B cell (primary cell): ENCODE results near the gene MUC3A. TPM values are rescaled to one million over a fixed set of nuclear protein-coding genes. Genes with fewer than 3 reads are reported as not detected.

ENCODE experiments used
- ATAC-seq: fragments of 200-7000 bp; cut with Tn5 transposase; one replicate; pipeline ENCODE4 v1.10.0; 2021; ENCODE audit warnings: low read depth, mild to moderate bottlenecking, moderate number of reproducible peaks, moderate library complexity
- CTCF ChIA-PET: fragments of 350-600 bp; sonication (Branson Sonifier 250); formaldehyde crosslinking; loops from one replicate; lab custom pipeline; 2021; ENCODE audit warnings: antibody characterized with exemption, inconsistent platforms; lab: Charles Lee
- POLR2A ChIA-PET: fragments of 350-600 bp; sonication (Branson Sonifier 250); formaldehyde crosslinking; loops from one replicate; lab custom pipeline; 2021; ENCODE audit warnings: antibody characterized with exemption; lab: Charles Lee
- DNase-seq: peaks from one replicate; pipeline ENCODE4 v3.0.0; 2013
- H2AFZ ChIP-seq: 2 replicates; pipeline ENCODE4 v1.6.1; 2012; ENCODE audit warnings: mild to moderate bottlenecking, low read depth, low read length; ENCODE audit not compliant: insufficient read depth, poor library complexity, severe bottlenecking
- H3K27ac ChIP-seq, 2 donors: 1 replicate in 1 of 2; 2 replicates in 1 of 2; pipeline ENCODE4 v1.5.1; 2012 to 2013; ENCODE audit warnings: low read length in 2 of 2, mild to moderate bottlenecking in 2 of 2, moderate library complexity in 1 of 2
- H3K27me3 ChIP-seq, 4 experiments: fragments of 200-600 bp in 1 of 4; sonication (generic) in 1 of 4; replicated peaks in 1 of 4; 1 replicate in 2 of 4; 2 replicates in 2 of 4; pipeline versions ENCODE4 v1.6.1 to v1.7.0; 2013 to 2016; ENCODE audit warnings: low read length in 3 of 4, mild to moderate bottlenecking in 2 of 4, mixed read lengths in 1 of 4, moderate library complexity in 1 of 4; ENCODE audit not compliant: insufficient read depth in 4 of 4, control insufficient read depth in 3 of 4; ENCODE audit errors: control extremely low read depth in 1 of 4
- H3K36me3 ChIP-seq, 2 experiments: replicated peaks in 1 of 2; 1 replicate in 1 of 2; 2 replicates in 1 of 2; pipeline versions ENCODE4 v1.6.1 to v1.7.1; 2013; ENCODE audit warnings: low read length in 1 of 2; ENCODE audit not compliant: insufficient read depth in 2 of 2, control insufficient read depth in 1 of 2; ENCODE audit errors: control extremely low read depth in 1 of 2, extremely low read depth in 1 of 2
- H3K4me1 ChIP-seq, 2 donors: fragments of 200-600 bp in 1 of 2; sonication (generic) in 1 of 2; 1 replicate in 1 of 2; 2 replicates in 1 of 2; pipeline versions ENCODE4 v1.5.1 to v1.6.1; 2013 to 2017; ENCODE audit warnings: low read length in 2 of 2; ENCODE audit not compliant: control insufficient read depth in 2 of 2, insufficient read depth in 2 of 2
- H3K4me2 ChIP-seq: replicated peaks from 2 replicates; pipeline ENCODE3; 2012; ENCODE audit warnings: mild to moderate bottlenecking, low read depth, low read length; ENCODE audit not compliant: poor library complexity, severe bottlenecking
- H3K4me3 ChIP-seq, 5 experiments: fragments of 200-600 bp in 1 of 5; sonication (generic) in 1 of 5; 1 replicate in 3 of 5; 2 replicates in 2 of 5; pipeline versions ENCODE4 v1.5.1 to v1.7.0; 2011 to 2016; ENCODE audit warnings: low read length in 4 of 5, mild to moderate bottlenecking in 4 of 5, low read depth in 2 of 5, control low read depth in 1 of 5, moderate library complexity in 1 of 5; ENCODE audit not compliant: insufficient read depth in 1 of 5; ENCODE audit errors: control extremely low read depth in 1 of 5, extremely low read depth in 1 of 5
- H3K79me2 ChIP-seq: fragments of 200-600 bp; sonication (generic); one replicate; pipeline ENCODE4 v1.6.0; 2016; ENCODE audit warnings: low read length; ENCODE audit not compliant: control insufficient read depth, insufficient read depth
- H3K9ac ChIP-seq: fragments of 200-600 bp; sonication (generic); 2 replicates; pipeline ENCODE4 v1.6.1; 2017; ENCODE audit warnings: mild to moderate bottlenecking, low read length, moderate library complexity
- H3K9me3 ChIP-seq, 3 donors: one replicate each; pipeline versions ENCODE4 v1.6.1 to v1.7.1; 2013; ENCODE audit warnings: low read length in 2 of 3; ENCODE audit not compliant: control insufficient read depth in 2 of 3, insufficient read depth in 1 of 3; ENCODE audit errors: control extremely low read depth in 1 of 3
- H4K20me1 ChIP-seq: 2 replicates; pipeline ENCODE4 v1.6.0; 2012; ENCODE audit warnings: mild to moderate bottlenecking, low read length; ENCODE audit not compliant: insufficient read depth, control insufficient read depth, poor library complexity, severe bottlenecking
- H3K27ac Mint-ChIP-seq: one replicate; pipeline ENCODE4 v1.8.0; 2021; ENCODE audit warnings: mixed read lengths
- H3K27me3 Mint-ChIP-seq: one replicate; pipeline ENCODE4 v1.8.0; 2021; ENCODE audit warnings: mixed read lengths
- H3K4me1 Mint-ChIP-seq: one replicate; pipeline ENCODE4 v1.8.0; 2021; ENCODE audit warnings: mixed read lengths
- H3K4me3 Mint-ChIP-seq: one replicate; pipeline ENCODE4 v1.8.0; 2021; ENCODE audit warnings: mixed read lengths
- H3K9me3 Mint-ChIP-seq: one replicate; pipeline ENCODE4 v1.8.0; 2022; ENCODE audit warnings: mixed read lengths; ENCODE audit not compliant: insufficient read depth
- EZH2 ChIP-seq: IDR thresholded peaks from 2 replicates; pipeline ENCODE4 v1.6.1; 2012; ENCODE audit warnings: borderline replicate concordance, low read depth, mild to moderate bottlenecking, moderate library complexity, low read length; ENCODE audit not compliant: insufficient read depth, poor library complexity, severe bottlenecking
- WGBS: methylation state at CpG from one replicate; pipeline ENCODE4 v1.1.5; 2013; ENCODE audit warnings: missing lambda C conversion rate; ENCODE audit not compliant: insufficient coverage; 5-methylcytosine and 5-hydroxymethylcytosine counted together
- intact Hi-C: fragments of 100-400 bp; cut with micrococcal nuclease; formaldehyde crosslinking; loops from one replicate; pipeline ENCODE4 v1.10.0; 2022
- polyA plus RNA-seq: library from polyadenylated mRNA; depleted of rRNA; stranded (reverse); fragments of >200 nt; gene quantifications from 2 replicates; pipeline ENCODE4 v1.2.3, GENCODE V29; 2012
- total RNA-seq, 2 donors: library from RNA; stranded (reverse); fragments of 120-200 nt in 1 of 2; gene quantifications; 1 replicate in 1 of 2; 2 replicates in 1 of 2; pipeline versions ENCODE4 v1.2.3 to v1.2.4, GENCODE V29; 2013 to 2022
- TF ChIP-seq, protein P1 (sequence below): fragments of 200-600 bp; IDR thresholded peaks from one replicate; pipeline ENCODE4 v1.8.0; 2022; ENCODE audit warnings: antibody characterized with exemption, mild to moderate bottlenecking

MUC3A gene
- total and polyA plus RNA-seq, 2 donors (not counting 1 experiment from before 2014, with no cell fraction given): not detected

DNA sequence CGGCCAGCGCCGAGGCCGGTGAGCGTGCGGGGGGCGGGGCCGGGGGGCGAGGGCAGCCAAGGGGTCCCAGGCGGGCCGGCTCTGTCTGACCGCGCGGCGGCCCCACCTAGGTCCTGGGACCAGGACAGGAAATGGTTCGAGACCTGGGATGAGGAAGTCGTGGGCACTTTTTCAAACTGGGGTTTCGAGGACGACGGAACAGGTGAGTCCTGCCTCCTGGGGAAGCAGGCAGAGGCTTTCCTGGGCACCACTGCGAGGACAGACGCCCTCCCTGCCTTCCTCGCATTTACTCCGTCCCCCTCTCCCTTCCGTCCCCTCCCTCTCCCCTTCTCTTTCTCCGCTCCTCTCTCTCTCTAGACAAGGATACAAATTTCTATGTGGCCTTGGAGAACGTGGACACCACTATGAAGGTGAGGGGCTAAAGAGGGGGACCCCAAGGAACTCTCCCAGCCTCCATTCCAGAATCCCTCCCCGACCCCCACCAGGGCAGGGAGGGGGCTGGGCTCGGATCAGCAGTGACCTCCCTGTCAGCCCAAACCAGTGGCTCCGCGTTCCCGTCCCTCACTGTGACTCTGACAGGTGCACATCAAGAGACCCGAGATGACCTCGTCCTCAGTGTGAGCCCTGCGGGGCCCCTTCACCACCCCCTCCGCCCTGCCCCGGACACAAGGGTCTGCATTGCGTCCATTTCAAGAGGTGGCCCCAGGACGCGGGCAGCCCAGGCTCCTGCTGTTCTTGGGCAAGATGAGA lies 17.4 kb downstream of the MUC3A start:
- Mint-ChIP-seq H3K4me1 (peaks cover 21% of the 10 kb centered on the region), H3K27me3 (peaks cover 54% of the 10 kb centered on the region), H3K27ac (no peak overlapping the region), H3K4me3 (peak overlapping the region; percentile 68), H3K9me3 (no peaks in the 10 kb centered on the region)
- Histone ChIP-seq H4K20me1 (no peaks in the 10 kb centered on the region), H3K9ac (peak overlapping the region; percentile 55), H3K4me2 (peak overlapping the region; percentile 98), H3K79me2 (no peaks in the 10 kb centered on the region), H3K27me3 (peaks cover 0 to 56% (median 35%) of the 10 kb centered on the region in 4 experiments), H3K36me3 (no peaks in the 10 kb centered on the region), H2AFZ (peak overlapping the region; percentile 68), H3K27ac (no peak overlapping the region), H3K4me3 (peak overlapping the region in 3 of 5 experiments; percentile 29 to 67 (median 51)), H3K4me1 (peaks cover 21 to 28% of the 10 kb centered on the region in 2 donors), H3K9me3 (peaks cover 0 to 36% (median 0%) of the 10 kb centered on the region in 3 donors)
- no peak for ATAC-seq
- TF ChIP-seq, protein P1, sequence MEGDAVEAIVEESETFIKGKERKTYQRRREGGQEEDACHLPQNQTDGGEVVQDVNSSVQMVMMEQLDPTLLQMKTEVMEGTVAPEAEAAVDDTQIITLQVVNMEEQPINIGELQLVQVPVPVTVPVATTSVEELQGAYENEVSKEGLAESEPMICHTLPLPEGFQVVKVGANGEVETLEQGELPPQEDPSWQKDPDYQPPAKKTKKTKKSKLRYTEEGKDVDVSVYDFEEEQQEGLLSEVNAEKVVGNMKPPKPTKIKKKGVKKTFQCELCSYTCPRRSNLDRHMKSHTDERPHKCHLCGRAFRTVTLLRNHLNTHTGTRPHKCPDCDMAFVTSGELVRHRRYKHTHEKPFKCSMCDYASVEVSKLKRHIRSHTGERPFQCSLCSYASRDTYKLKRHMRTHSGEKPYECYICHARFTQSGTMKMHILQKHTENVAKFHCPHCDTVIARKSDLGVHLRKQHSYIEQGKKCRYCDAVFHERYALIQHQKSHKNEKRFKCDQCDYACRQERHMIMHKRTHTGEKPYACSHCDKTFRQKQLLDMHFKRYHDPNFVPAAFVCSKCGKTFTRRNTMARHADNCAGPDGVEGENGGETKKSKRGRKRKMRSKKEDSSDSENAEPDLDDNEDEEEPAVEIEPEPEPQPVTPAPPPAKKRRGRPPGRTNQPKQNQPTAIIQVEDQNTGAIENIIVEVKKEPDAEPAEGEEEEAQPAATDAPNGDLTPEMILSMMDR: peak; percentile 16
- no peak for TF ChIP-seq EZH2
- no peak for DNase-seq
- 13% methylated on average over 40 of the region's 40 CpGs for WGBS
- CTCF ChIA-PET: no interaction called here
- POLR2A ChIA-PET: no interaction called here
- intact Hi-C loops: no loop called here

DNA sequence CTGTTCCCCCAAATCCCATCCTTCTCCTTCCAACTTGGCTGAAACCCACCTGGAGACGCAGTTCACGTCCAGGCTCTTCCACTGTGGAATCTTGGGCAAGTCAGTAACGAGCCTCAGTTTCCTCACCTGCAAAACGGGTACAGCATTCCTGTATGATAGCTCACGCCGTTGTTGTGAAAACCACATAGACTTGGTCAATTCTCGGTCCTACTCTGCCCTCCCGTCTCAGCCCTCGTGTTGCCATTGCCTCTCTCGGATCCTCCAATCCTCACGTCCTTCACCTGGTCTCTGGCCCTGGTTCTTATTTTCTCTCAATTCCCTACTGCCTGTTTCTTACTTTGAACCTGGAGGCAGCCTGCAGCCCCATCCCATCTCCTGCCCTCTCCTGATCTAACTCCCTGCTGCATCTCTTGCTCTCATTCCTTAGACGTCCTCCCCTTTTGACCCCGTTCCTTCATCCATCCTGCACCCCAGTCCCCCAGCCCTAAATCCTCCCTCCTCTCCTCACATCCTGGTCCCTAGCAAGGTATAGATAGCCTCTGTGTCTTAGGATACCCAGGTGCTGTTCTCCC lies 18.0 kb downstream of the MUC3A start:
- WGBS: 59% methylated on average over 13 of the region's 13 CpGs
- Histone ChIP-seq H3K4me1 (peaks cover 21 to 28% of the 10 kb centered on the region in 2 donors), H3K4me2 (no peak overlapping the region), H3K27me3 (peaks cover 0 to 56% (median 35%) of the 10 kb centered on the region in 4 experiments), H4K20me1 (no peaks in the 10 kb centered on the region), H3K27ac (no peak overlapping the region), H2AFZ (no peak overlapping the region), H3K4me3 (no peak overlapping the region), H3K36me3 (no peaks in the 10 kb centered on the region), H3K9me3 (peaks cover 0 to 36% (median 0%) of the 10 kb centered on the region in 3 donors), H3K9ac (no peak overlapping the region), H3K79me2 (no peaks in the 10 kb centered on the region)
- intact Hi-C loops: no loop called here
- POLR2A ChIA-PET: no interaction called here
- Mint-ChIP-seq H3K9me3 (no peaks in the 10 kb centered on the region), H3K27ac (no peak overlapping the region), H3K27me3 (peaks cover 54% of the 10 kb centered on the region), H3K4me3 (peak overlapping the region; percentile 68), H3K4me1 (peaks cover 21% of the 10 kb centered on the region)
- CTCF ChIA-PET: no interaction called here
- ATAC-seq (no peak), DNase-seq (no peak)
- TF ChIP-seq, protein P1: no peak
- TF ChIP-seq EZH2: no peak
